Lung (tissue), 12 donors: ENCODE results near the gene HOXB9. TPM values are rescaled to one million over a fixed set of nuclear protein-coding genes. Genes with fewer than 3 reads are reported as not detected.
A peak's percentile ranks its signal among the peaks of the same experiment; 100 is the strongest.

ENCODE experiments used
- ATAC-seq: fragments of 200-7000 bp; cut with Tn5 transposase; one replicate; pipeline ENCODE4 v1.9.1; 2020; ENCODE audit warnings: moderate number of reproducible peaks; ENCODE audit not compliant: insufficient read depth, low FRiP score
- DNase-seq, 3 donors: peaks; one replicate each; pipeline ENCODE4 v3.0.0-alpha.2; 2013 to 2017
- H3K27ac ChIP-seq, 2 donors: one replicate each; pipeline ENCODE4 v1.5.1; 2013; ENCODE audit warnings: mild to moderate bottlenecking in 2 of 2, moderate library complexity in 2 of 2, control low read depth in 1 of 2, inconsistent platforms in 1 of 2, low read depth in 1 of 2, low read length in 1 of 2
- H3K27me3 ChIP-seq, 3 donors: one replicate each; pipeline ENCODE4 v1.5.1; 2013; ENCODE audit warnings: low read length in 2 of 3; ENCODE audit not compliant: control insufficient read depth in 3 of 3, insufficient read depth in 3 of 3
- H3K36me3 ChIP-seq, 4 donors: one replicate each; pipeline ENCODE4 v1.5.1; 2013; ENCODE audit warnings: low read length in 4 of 4, mild to moderate bottlenecking in 1 of 4, moderate library complexity in 1 of 4; ENCODE audit not compliant: control insufficient read depth in 4 of 4, insufficient read depth in 4 of 4
- H3K4me1 ChIP-seq, 5 donors: one replicate each; pipeline ENCODE4 v1.5.1; 2013; ENCODE audit warnings: low read length in 5 of 5, mild to moderate bottlenecking in 2 of 5, moderate library complexity in 1 of 5; ENCODE audit not compliant: control insufficient read depth in 5 of 5, insufficient read depth in 5 of 5
- H3K4me3 ChIP-seq: one replicate; pipeline ENCODE4 v1.5.1; 2013; ENCODE audit warnings: mild to moderate bottlenecking, control low read depth, moderate library complexity
- H3K9ac ChIP-seq, 2 donors: one replicate each; pipeline ENCODE4 v1.5.1; 2013; ENCODE audit warnings: low read length in 2 of 2, control low read depth in 1 of 2; ENCODE audit not compliant: insufficient read depth in 1 of 2
- H3K9me3 ChIP-seq, 4 donors: one replicate each; pipeline ENCODE4 v1.5.1; 2013; ENCODE audit warnings: low read length in 3 of 4, mild to moderate bottlenecking in 1 of 4, moderate library complexity in 1 of 4; ENCODE audit not compliant: control insufficient read depth in 4 of 4, insufficient read depth in 3 of 4
- WGBS, 2 donors: extraction: QIAGEN DNeasy Blood & Tissue Kit; methylation state at CpG; one replicate each; pipeline ENCODE4 v1.1.7; 2013; 5-methylcytosine and 5-hydroxymethylcytosine counted together
- polyA plus RNA-seq, 2 donors: library from polyadenylated mRNA; stranded (reverse); fragments of 200-250 nt; gene quantifications; one replicate each; pipeline ENCODE4 v1.2.1, GENCODE V29; 2013
- total RNA-seq, 2 donors: library from RNA; depleted of rRNA in 1 of 2; stranded (reverse); fragments of >200 nt in 1 of 2; gene quantifications; one replicate each; pipeline ENCODE4 v1.2.1, GENCODE V29; 2014 to 2021
- TF ChIP-seq, protein P1 (sequence below): IDR thresholded peaks from 2 replicates; pipeline ENCODE4 v1.5.1; 2012; ENCODE audit warnings: mild to moderate bottlenecking; ENCODE audit errors: control extremely low read depth, extremely low read depth
- donor health status: control.
- donor health status: control.
- donor health status: Bipolar disorder and iron deficiency.
- donor health status: healthy.
- donor health status: DM: yes; HTN: yes; CAD: no.

The HOXB9 gene
- total and polyA plus RNA-seq, 4 donors, result 0.18 TPM; not detected in 3

DNA sequence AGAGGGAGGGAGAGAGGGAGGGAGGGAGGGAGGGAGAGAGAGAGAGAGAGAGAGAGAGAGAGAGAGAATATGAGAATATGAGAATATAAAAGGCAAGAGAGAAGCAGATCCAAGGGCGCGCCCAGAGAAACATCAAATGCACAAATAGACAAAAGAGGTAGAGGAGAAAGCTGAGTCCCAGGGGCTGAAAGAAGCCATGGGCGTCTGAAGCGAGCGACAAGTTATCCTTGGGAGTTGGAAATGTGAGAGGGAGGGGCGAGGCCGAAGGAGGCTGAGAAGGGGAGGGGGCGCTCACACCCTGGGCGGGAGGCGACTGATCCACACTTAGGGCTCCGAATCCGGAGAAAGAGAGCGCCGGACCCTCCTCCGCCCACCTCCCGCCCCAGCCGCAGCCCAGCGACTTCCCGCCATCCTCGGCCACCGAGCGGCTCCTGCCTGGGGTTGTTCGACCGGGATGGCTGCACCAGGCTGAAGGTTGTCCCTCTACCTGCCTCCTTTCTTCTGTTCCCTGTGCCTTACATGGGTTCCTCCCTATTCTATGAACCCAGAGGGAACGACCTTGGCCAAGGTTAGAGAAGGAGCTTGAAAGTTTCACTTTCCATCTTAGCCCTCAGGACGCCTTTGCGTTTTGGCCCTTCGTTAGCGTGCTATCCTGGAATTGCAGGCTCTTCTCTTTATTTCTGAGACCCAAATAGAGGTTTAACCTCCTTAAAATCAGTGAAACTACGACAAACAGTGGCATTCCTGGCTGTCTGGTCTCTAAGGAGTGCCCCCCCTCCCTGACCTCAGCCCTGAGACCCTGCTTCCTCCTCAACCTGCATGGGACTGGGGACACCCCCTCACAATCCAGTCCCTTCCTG, 21.2 kb upstream of the HOXB9 start:
- Histone ChIP-seq H3K9ac (peak overlapping the region in 1 of 2 donors; percentile 54), H3K9me3 (peaks cover 0 to 3% (median 0%) of the 10 kb centered on the region in 4 donors), H3K27me3 (peaks cover 3 to 79% (median 73%) of the 10 kb centered on the region in 3 donors), H3K4me1 (no peaks in the 10 kb centered on the region), H3K36me3 (no peaks in the 10 kb centered on the region), H3K27ac (no peak overlapping the region), H3K4me3 (no peak overlapping the region)
- DNase-seq (no peak), ATAC-seq (no peak)
- TF ChIP-seq, protein P1, sequence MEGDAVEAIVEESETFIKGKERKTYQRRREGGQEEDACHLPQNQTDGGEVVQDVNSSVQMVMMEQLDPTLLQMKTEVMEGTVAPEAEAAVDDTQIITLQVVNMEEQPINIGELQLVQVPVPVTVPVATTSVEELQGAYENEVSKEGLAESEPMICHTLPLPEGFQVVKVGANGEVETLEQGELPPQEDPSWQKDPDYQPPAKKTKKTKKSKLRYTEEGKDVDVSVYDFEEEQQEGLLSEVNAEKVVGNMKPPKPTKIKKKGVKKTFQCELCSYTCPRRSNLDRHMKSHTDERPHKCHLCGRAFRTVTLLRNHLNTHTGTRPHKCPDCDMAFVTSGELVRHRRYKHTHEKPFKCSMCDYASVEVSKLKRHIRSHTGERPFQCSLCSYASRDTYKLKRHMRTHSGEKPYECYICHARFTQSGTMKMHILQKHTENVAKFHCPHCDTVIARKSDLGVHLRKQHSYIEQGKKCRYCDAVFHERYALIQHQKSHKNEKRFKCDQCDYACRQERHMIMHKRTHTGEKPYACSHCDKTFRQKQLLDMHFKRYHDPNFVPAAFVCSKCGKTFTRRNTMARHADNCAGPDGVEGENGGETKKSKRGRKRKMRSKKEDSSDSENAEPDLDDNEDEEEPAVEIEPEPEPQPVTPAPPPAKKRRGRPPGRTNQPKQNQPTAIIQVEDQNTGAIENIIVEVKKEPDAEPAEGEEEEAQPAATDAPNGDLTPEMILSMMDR, result no peak
- 2 to 3% methylated on average over 27 to 30 of the region's 30 CpGs for WGBS, 2 donors

DNA sequence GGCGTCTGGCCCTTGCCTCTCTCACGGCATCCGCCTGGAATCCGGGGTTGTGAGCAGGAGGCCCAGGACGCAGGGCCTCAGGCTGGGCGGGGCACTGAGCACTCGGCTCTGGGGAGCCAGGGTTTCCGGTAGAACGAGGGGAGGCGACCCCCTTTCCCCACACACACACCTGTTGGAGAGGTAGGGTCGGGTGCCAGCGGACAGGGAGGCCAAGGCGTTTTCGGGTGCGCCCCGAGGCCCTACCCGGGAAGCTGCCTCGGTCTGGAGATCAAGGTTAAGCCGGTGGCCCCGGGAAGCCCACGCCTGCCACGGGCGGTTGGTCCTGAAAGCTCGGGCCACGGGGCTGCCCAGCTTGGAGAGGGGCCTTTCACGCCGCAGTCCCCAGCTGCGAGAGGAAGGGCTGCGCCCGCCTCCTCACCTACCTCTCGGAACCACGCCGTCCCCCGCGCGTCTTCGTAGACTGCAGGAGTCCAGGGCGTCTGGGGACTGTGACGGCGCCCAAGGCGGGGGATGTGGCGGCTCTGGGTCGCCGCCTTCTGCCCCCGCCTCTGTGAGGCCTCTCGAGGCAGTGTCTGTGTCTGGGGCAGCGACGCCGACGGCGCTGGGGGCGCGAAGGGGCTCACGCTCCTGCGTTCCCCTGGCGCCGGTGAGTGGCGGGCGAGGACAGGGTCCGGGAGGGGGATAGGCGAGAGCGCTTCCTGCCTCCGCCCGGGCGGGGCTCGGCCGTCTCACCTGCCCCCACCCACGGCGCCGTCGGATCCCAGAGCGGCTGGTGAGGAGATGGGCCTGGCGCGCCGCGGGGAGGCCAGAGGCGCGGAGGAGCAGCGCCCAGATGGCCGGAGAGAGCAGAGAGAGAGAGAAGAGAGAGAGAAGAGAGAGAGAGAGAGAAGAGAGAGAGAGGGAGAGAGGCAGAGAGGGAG, 20.3 kb upstream of the HOXB9 start:
- H3K9ac ChIP-seq, result no peak overlapping the region
- 4% methylated on average over 59 to 80 of the region's 80 CpGs for WGBS, 2 donors
- ATAC-seq, result no peak

DNA sequence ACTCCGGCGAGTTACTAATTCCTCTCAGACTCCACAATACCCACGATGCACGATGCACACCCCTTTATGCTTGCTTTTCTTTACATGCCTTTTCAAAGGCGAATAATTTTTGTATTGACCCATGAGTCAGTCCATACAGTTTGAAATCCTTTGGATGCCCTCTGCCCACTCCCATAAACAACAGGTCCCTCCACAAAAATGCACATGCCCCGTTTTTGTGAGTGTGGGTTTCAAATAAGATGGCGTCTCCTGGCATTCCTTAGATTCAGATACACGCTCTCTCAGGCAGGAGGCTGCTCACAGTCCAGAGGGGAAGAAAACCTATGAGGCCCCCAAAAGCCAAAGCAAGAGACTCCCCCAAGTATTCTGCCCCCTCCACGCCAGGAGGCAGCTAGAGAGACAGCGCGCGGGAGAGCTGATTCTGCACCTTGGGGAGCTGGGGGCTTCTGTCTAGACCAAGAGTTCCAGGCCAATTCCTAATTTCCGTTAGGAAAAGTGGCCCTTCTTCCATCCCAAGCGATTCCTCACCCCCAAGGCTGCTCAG, 19.6 kb upstream of the HOXB9 start:
- no peak for ATAC-seq
- peaks cover 3 to 93% (median 88%) of the 10 kb centered on the region in 3 donors for H3K27me3 ChIP-seq

More for the DNA sequence above, 20.3 kb upstream of the HOXB9 start:
- Histone ChIP-seq H3K9me3 (peaks cover 0 to 3% (median 0%) of the 10 kb centered on the region in 4 donors), H3K27me3 (peaks cover 3 to 85% (median 81%) of the 10 kb centered on the region in 3 donors), H3K4me3 (no peak overlapping the region), H3K36me3 (no peaks in the 10 kb centered on the region), H3K4me1 (no peaks in the 10 kb centered on the region), H3K27ac (no peak overlapping the region)
- TF ChIP-seq, protein P1, result no peak
- DNase-seq, result no peak

More for the DNA sequence above, 19.6 kb upstream of the HOXB9 start:
- TF ChIP-seq, protein P1, result no peak
- no peak for DNase-seq
- no peaks in the 10 kb centered on the region for H3K36me3 ChIP-seq
- no peak overlapping the region for H3K9ac ChIP-seq
- H3K9me3 ChIP-seq, result peaks cover 0 to 3% (median 0%) of the 10 kb centered on the region in 4 donors
- H3K4me3 ChIP-seq, result no peak overlapping the region
- no peak overlapping the region for H3K27ac ChIP-seq
- WGBS, 2 donors, result 32 to 51% methylated on average over 14 of the region's 14 CpGs
- no peaks in the 10 kb centered on the region for H3K4me1 ChIP-seq
